ENCODE results near the gene RHPN2. TPM values are rescaled to one million over a fixed set of nuclear protein-coding genes. Genes with fewer than 3 reads are reported as not detected.

RHPN2 gene
- total RNA-seq, 1 experiment from 2014 or later: 29.2 TPM

DNA sequence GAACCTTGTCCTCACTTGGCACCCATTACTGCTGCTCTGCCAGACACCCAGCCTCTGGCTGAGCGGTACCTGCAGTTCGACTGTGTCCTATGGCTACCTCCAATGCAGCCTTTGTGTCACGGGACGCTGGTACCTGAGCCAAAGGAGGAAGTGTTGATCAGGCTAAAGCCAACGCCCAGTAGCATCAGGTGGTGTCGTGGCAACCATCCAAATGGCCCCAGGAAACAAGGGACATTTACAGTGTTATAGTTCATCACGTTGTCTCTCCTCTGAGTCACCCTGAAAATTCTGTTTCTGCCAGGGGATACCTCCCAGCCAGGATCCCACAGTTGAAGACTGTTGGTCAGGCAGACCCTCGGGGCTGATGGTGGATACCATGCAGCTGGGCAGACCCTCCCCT is 10.1 kb downstream of the RHPN2 start:
- Mint-ChIP-seq H3K4me1 (peaks cover 14 to 29% of the 10 kb centered on the region in 2 experiments), H3K4me3 (no peak overlapping the region), H3K27ac (no peak overlapping the region; a peak in 2 of 7 replicates), H3K9me3 (no peaks in the 10 kb centered on the region; a peak in 1 of 5 replicates), H3K36me3 (ENCODE audit: insufficient read depth in 1 of 3, low read depth in 3 of 3) (peaks cover 5 to 22% (median 19%) of the 10 kb centered on the region in 3 experiments; a peak in 6 of 7 replicates), H3K27me3 (ENCODE audit: low read depth) (no peaks in the 10 kb centered on the region)
- Histone ChIP-seq H3K18ac (ENCODE audit: insufficient read length, low read depth, low read length) (no peak overlapping the region), H3K79me2 (ENCODE audit: insufficient read depth, low read length) (no peaks in the 10 kb centered on the region; the same call in 1 of the 2 replicates), H4K91ac (ENCODE audit: insufficient read length, low read depth, low read length) (no peak overlapping the region), H2BK15ac (ENCODE audit: low read depth, low read length) (no peak overlapping the region), H3K9me3 (ENCODE audit: control insufficient read depth, low read depth, low read length) (no peaks in the 10 kb centered on the region), H2BK20ac (ENCODE audit: low read depth, low read length, poor library complexity, severe bottlenecking) (no peak overlapping the region), H3K23me2 (ENCODE audit: insufficient read length, low read depth, low read length, poor library complexity, severe bottlenecking) (no peaks in the 10 kb centered on the region), H3K56ac (ENCODE audit: insufficient read length, low read depth, low read length) (no peak overlapping the region), H2BK120ac (ENCODE audit: low read depth, low read length, poor library complexity, severe bottlenecking) (no peak overlapping the region), H2BK12ac (ENCODE audit: insufficient read length, low read depth, low read length) (no peak overlapping the region), H3K14ac (ENCODE audit: insufficient read depth, low read length) (no peak overlapping the region; the same call in 1 of the 2 replicates), H3K4me2 (ENCODE audit: insufficient read depth, insufficient read length, low read length) (no peak overlapping the region), H3K4me1 (ENCODE audit: insufficient read depth, low read length) (no peaks in the 10 kb centered on the region), H3K79me1 (ENCODE audit: insufficient read depth, low read depth, low read length, poor library complexity, severe bottlenecking) (peaks cover 9% of the 10 kb centered on the region), H3K9ac (ENCODE audit: extremely low read depth, insufficient read length, low read length) (no peak overlapping the region), H4K8ac (replicated peaks; ENCODE audit: insufficient read length, low read depth, low read length) (no peak overlapping the region), H3T11ph (ENCODE audit: low read length) (no peak overlapping the region), H3K4ac (ENCODE audit: low read depth, low read length) (no peak overlapping the region), H2BK5ac (ENCODE audit: insufficient read length, low read length) (no peak overlapping the region), H2AFZ (ENCODE audit: low read length) (no peak overlapping the region), H3K27me3 (ENCODE audit: insufficient read depth, low read length) (no peaks in the 10 kb centered on the region), H4K20me1 (ENCODE audit: control insufficient read depth, insufficient read depth, insufficient read length) (no peaks in the 10 kb centered on the region), H4K5ac (ENCODE audit: insufficient read length, low read depth, low read length) (no peak overlapping the region), H2AK5ac (ENCODE audit: insufficient read length, low read length) (no peak overlapping the region), H3K27ac (ENCODE audit: insufficient read length, low read depth, low read length) (no peak overlapping the region), H3K23ac (ENCODE audit: insufficient read length, low read depth, low read length) (no peak overlapping the region)
- no peak for TF ChIP-seq CTCF (conservative IDR thresholded peaks at IDR 0.05)
- no CpG with 5 or more reads among the region's 8 CpGs for WGBS (ENCODE audit: extremely low coverage, insufficient read length, low lambda C conversion rate)
- no peak for DNase-seq

Data from H9 (cell line).